ENCODE data around the gene PITRM1. TPM values are rescaled to one million over a fixed set of nuclear protein-coding genes. Genes with fewer than 3 reads are reported as not detected.

Gene PITRM1
- total and polyA plus RNA-seq, 2 experiments from 2014 or later = 59.3 to 65.0 TPM

DNA sequence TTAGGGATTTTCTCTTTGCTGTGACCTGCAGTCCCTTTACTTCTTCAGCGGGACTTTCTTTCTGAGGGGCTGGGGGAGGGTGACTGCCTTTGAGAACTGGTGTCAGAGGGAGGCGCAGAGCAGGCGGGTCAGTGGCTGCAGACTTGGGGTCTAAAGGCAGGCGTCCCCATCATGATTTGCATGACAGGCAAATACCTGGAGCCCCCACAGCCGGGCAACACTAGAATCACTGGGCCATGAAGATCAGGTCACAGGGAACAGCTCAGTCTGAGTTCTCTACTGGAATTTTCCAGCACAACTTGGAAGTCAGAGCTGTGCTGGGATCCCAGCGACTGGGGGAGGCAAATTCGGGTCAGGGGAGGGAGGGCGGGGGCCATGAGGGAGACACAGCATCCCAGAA is 29.2 kb upstream of the PITRM1 start:
- H3K27me3 ChIP-seq = peaks cover 6% of the 10 kb centered on the region
- TF ChIP-seq, protein P1, sequence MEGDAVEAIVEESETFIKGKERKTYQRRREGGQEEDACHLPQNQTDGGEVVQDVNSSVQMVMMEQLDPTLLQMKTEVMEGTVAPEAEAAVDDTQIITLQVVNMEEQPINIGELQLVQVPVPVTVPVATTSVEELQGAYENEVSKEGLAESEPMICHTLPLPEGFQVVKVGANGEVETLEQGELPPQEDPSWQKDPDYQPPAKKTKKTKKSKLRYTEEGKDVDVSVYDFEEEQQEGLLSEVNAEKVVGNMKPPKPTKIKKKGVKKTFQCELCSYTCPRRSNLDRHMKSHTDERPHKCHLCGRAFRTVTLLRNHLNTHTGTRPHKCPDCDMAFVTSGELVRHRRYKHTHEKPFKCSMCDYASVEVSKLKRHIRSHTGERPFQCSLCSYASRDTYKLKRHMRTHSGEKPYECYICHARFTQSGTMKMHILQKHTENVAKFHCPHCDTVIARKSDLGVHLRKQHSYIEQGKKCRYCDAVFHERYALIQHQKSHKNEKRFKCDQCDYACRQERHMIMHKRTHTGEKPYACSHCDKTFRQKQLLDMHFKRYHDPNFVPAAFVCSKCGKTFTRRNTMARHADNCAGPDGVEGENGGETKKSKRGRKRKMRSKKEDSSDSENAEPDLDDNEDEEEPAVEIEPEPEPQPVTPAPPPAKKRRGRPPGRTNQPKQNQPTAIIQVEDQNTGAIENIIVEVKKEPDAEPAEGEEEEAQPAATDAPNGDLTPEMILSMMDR (IDR thresholded peaks at IDR 0.05; ENCODE audit: low read depth, low read length) = no peak
- no peaks in the 10 kb centered on the region for H3K36me3 ChIP-seq
- H3K9me3 ChIP-seq (ENCODE audit: low read depth) = no peaks in the 10 kb centered on the region
- H3K4me1 ChIP-seq (ENCODE audit: low read depth) = no peaks in the 10 kb centered on the region
- no peak overlapping the region for H3K27ac ChIP-seq
- DNase-seq (ENCODE audit: low read depth in 1 of 2, low spot score in 1 of 2) = no peak
- H3K4me3 ChIP-seq = no peak overlapping the region

DNA sequence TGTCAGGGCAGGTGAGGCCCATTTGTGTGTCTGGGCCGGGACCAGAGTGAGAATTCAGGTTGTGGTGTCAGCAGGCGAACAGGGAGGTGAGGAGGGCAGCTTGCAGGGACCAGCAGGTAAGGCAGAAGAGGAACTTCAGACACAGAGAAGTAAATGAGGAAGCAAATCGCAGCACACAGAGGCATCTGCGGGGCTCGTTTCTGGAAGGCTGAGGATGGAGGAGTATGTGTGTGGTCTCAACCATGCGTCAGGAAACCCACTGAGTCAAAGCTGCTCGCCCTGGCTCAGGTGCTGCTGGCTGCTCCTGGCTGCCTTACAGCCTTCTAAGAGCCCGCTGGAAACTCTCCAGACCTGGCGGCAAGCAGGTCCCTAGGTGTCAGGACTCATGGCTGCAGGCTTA is 26.9 kb upstream of the PITRM1 start:
- H3K27me3 ChIP-seq = peaks cover 6% of the 10 kb centered on the region
- no peaks in the 10 kb centered on the region for H3K36me3 ChIP-seq
- H3K27ac ChIP-seq = no peak overlapping the region
- DNase-seq (ENCODE audit: low read depth in 1 of 2, low spot score in 1 of 2) = no peak
- H3K4me3 ChIP-seq = no peak overlapping the region
- H3K4me1 ChIP-seq (ENCODE audit: low read depth) = no peaks in the 10 kb centered on the region
- H3K9me3 ChIP-seq (ENCODE audit: low read depth) = no peaks in the 10 kb centered on the region
- TF ChIP-seq, protein P1 (IDR thresholded peaks at IDR 0.05; ENCODE audit: low read depth, low read length) = no peak

DNA sequence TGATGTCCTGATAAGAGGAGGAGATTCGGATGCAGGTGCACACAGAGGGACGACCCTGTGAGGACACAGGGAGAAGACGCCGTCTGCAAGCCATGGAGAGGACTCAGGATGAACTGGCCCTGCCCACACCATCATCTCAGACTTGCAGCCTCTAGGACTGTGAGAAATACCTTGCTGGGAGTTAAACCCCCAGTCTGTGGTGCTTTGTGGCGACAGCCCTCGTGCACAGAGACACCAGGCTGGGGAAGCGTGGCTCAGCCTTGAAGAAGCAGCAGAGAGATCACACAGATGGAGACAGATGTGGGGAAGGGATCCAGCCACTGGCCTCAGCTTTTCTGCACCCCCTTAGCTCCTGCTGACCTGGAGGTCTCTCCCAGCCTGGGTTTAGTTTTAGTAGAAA is 26.3 kb upstream of the PITRM1 start:
- no peak overlapping the region for H3K27ac ChIP-seq
- peaks cover 6% of the 10 kb centered on the region for H3K27me3 ChIP-seq
- DNase-seq (ENCODE audit: low read depth in 1 of 2, low spot score in 1 of 2) = no peak
- H3K9me3 ChIP-seq (ENCODE audit: low read depth) = no peaks in the 10 kb centered on the region
- H3K36me3 ChIP-seq = no peaks in the 10 kb centered on the region
- H3K4me1 ChIP-seq (ENCODE audit: low read depth) = no peaks in the 10 kb centered on the region
- TF ChIP-seq, protein P1 (IDR thresholded peaks at IDR 0.05; ENCODE audit: low read depth, low read length) = no peak
- H3K4me3 ChIP-seq = no peak overlapping the region

DNA sequence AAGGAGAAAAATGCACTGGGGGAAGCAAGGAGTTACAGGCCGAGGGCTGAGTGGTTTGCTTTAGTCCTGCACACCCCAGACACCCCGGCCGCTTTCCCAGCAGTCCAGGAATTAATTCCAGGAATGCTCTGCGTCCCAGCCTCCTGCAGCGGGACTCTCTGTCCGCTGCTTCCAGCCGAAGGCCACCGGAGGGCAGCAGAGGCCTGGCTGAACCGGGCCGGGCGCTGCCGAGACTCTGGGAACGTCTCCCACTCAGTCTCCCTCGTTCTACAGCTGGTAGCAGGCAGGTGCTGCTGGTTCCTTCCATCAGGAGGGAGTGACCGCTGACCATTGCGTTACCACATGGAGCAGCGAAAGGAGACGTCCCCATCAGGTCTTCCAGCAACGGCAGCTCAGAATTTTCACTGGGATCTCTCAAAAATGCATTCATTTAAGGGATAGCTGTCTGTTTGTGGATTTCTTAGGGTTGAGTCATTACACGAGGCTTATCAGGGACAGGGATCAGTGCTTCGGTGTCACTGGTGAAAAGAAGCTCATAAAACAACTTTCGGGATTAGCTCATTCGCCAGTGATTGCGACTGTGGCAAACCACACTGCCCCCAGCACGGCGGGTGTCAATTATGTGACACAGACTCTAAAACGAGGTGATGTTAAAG is 24.9 kb upstream of the PITRM1 start:
- H3K27me3 ChIP-seq = peaks cover 6% of the 10 kb centered on the region
- peak; percentile 87 to 89 for DNase-seq (ENCODE audit: low read depth in 1 of 2, low spot score in 1 of 2)
- no peak overlapping the region for H3K4me3 ChIP-seq
- TF ChIP-seq, protein P1 (IDR thresholded peaks at IDR 0.05; ENCODE audit: low read depth, low read length) = peak; percentile 94
- H3K27ac ChIP-seq = no peak overlapping the region
- H3K36me3 ChIP-seq = no peaks in the 10 kb centered on the region
- H3K9me3 ChIP-seq (ENCODE audit: low read depth) = no peaks in the 10 kb centered on the region
- H3K4me1 ChIP-seq (ENCODE audit: low read depth) = no peaks in the 10 kb centered on the region

DNA sequence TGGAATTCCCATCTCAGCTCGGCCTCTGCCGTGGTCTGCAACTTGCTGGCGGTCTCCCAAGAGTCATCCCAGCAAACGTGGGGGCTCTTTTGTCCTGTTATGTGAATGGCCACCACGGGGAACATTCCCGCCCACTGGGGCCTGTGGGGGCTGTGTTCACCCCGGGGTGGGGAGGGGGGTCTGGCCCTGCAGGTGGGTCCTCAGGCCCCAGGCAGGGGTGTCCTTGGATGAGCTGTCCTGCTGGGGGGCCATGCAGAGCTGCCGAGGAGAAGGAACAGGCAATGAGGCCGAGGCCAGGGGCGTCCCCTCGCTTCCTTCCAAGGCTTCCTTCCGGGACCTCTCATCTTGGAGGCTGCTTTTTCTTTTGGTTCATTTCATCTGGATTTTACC is 24.4 kb upstream of the PITRM1 start:
- no peak overlapping the region for H3K4me3 ChIP-seq
- no peak overlapping the region for H3K27ac ChIP-seq
- DNase-seq (ENCODE audit: low read depth in 1 of 2, low spot score in 1 of 2) = no peak

More for the DNA sequence above, 24.4 kb upstream of the PITRM1 start:
- Histone ChIP-seq H3K4me1 (ENCODE audit: low read depth) (no peaks in the 10 kb centered on the region), H3K27me3 (peaks cover 6% of the 10 kb centered on the region), H3K36me3 (no peaks in the 10 kb centered on the region), H3K9me3 (ENCODE audit: low read depth) (no peaks in the 10 kb centered on the region)
- TF ChIP-seq, protein P1 (IDR thresholded peaks at IDR 0.05; ENCODE audit: low read depth, low read length) = no peak
